ENCODE measurements around the gene SAMHD1. TPM values are rescaled to one million over a fixed set of nuclear protein-coding genes. Genes with fewer than 3 reads are reported as not detected.

Gene SAMHD1
- total and polyA plus RNA-seq, 9 of the 15 experiments (the other 6 are each of a cell fraction or from before 2014, with no cell fraction given), result 6.8 to 20.4 (median 14.8) TPM

GRCh38 chr20:36951198-36951978, at the start of gene SAMHD1 (continued):
- TF ChIP-seq MNT (conservative IDR thresholded peaks at IDR 0.05) (0 out of 4 replicates have a peak, but pooled peaks of 1 of the 2 experiments have one; percentile 46), EGR1 (conservative IDR thresholded peaks at IDR 0.05) (0 out of 2 replicates have a peak, but pooled peaks have one; percentile 16), TBP (optimal IDR thresholded peaks at IDR 0.05; ENCODE audit: low read depth, low read length) (peak; percentile 65), ZNF146 (CRISPR knock-in tag; IDR thresholded peaks at IDR 0.05; ENCODE audit: unreplicated experiment) (no peak), ZNF224 (CRISPR knock-in tag; IDR thresholded peaks at IDR 0.05) (no peak), MAZ (CRISPR knock-in tag; conservative IDR thresholded peaks at IDR 0.05 in 1 of 2, IDR thresholded peaks at IDR 0.05 in 1 of 2) (peak in 1 of 2 experiments; percentile 63; a peak in 2 of 4 replicates), ETS2 (tag; IDR thresholded peaks at IDR 0.05; ENCODE audit: borderline replicate concordance, poor library complexity, severe bottlenecking) (no peak), TAF15 (IDR thresholded peaks at IDR 0.05; ENCODE audit: low read depth, low read length) (no peak), ZBTB40 (IDR thresholded peaks at IDR 0.05) (peak; percentile 21; the same call in 1 of the 2 replicates), ZBTB40 (CRISPR knock-in tag; IDR thresholded peaks at IDR 0.05) (no peak), YBX1 (IDR thresholded peaks at IDR 0.05) (no peak), ZBTB17 (CRISPR knock-in tag; IDR thresholded peaks at IDR 0.05) (no peak), PHF21A (IDR thresholded peaks at IDR 0.05; ENCODE audit: borderline replicate concordance, low read depth) (no peak), ZNF436 (CRISPR knock-in tag; IDR thresholded peaks at IDR 0.05) (no peak)
- TF ChIP-seq, protein P1, sequence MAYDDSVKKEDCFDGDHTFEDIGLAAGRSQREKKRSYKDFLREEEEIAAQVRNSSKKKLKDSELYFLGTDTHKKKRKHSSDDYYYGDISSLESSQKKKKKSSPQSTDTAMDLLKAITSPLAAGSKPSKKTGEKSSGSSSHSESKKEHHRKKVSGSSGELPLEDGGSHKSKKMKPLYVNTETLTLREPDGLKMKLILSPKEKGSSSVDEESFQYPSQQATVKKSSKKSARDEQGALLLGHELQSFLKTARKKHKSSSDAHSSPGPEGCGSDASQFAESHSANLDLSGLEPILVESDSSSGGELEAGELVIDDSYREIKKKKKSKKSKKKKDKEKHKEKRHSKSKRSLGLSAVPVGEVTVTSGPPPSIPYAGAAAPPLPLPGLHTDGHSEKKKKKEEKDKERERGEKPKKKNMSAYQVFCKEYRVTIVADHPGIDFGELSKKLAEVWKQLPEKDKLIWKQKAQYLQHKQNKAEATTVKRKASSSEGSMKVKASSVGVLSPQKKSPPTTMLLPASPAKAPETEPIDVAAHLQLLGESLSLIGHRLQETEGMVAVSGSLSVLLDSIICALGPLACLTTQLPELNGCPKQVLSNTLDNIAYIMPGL (CRISPR knock-in tag; IDR thresholded peaks at IDR 0.05), result no peak

Measured in K562 (cell line).